GM06990 (cell line): ENCODE measurements around the gene SLC8B1.

Experiments used
- DNase-seq: peaks from one replicate; pipeline ENCODE4 v3.0.0-alpha.2; 2011; ENCODE audit not compliant: insufficient read length; ENCODE audit errors: extremely low read depth
- H3K27me3 ChIP-seq: replicated peaks from 2 replicates; pipeline ENCODE4 v1.6.0; 2011; ENCODE audit warnings: low read length; ENCODE audit not compliant: control insufficient read depth, insufficient read depth
- H3K36me3 ChIP-seq: 2 replicates; pipeline ENCODE4 v1.5.1; 2011; ENCODE audit warnings: low read length; ENCODE audit not compliant: control insufficient read depth, insufficient read depth
- H3K4me3 ChIP-seq: replicated peaks from 2 replicates; pipeline ENCODE4 v1.5.1; 2011; ENCODE audit warnings: low read depth, mild to moderate bottlenecking, control low read depth, low read length
- TF ChIP-seq, protein P1 (sequence below): IDR thresholded peaks from 2 replicates; pipeline ENCODE4 v1.5.1; 2011; ENCODE audit warnings: low read length, control low read depth, mild to moderate bottlenecking, inconsistent platforms; ENCODE audit not compliant: insufficient read depth, poor library complexity, severe bottlenecking

SLC8B1 gene

GRCh38 chr12:113341535-113341934, 6.6 kb upstream of the SLC8B1 start:
- TF ChIP-seq, protein P1, sequence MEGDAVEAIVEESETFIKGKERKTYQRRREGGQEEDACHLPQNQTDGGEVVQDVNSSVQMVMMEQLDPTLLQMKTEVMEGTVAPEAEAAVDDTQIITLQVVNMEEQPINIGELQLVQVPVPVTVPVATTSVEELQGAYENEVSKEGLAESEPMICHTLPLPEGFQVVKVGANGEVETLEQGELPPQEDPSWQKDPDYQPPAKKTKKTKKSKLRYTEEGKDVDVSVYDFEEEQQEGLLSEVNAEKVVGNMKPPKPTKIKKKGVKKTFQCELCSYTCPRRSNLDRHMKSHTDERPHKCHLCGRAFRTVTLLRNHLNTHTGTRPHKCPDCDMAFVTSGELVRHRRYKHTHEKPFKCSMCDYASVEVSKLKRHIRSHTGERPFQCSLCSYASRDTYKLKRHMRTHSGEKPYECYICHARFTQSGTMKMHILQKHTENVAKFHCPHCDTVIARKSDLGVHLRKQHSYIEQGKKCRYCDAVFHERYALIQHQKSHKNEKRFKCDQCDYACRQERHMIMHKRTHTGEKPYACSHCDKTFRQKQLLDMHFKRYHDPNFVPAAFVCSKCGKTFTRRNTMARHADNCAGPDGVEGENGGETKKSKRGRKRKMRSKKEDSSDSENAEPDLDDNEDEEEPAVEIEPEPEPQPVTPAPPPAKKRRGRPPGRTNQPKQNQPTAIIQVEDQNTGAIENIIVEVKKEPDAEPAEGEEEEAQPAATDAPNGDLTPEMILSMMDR, result no peak
- no peak for DNase-seq
- H3K4me3 ChIP-seq, result no peak overlapping the region
- H3K27me3 ChIP-seq, result no peaks in the 10 kb centered on the region
- H3K36me3 ChIP-seq, result no peaks in the 10 kb centered on the region

DNA sequence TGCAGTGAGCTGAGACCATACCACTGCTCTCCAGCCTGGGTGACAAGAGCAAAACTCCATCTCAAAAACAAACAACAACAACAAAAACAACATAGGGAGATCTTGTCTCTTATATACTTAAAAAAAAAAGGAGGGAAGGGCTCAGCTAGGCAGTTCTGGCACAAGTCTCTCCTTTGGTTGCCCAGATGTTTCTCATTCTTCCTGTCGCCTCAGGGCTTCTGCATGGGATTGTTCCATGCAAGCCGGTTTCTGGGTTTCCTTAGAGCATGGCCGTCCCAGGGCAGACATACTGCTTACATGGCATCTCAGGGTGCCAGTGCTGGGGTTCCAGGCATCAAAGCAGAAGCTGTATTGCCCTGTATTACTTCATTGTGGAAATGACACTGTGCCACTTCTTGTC, 5.2 kb upstream of the SLC8B1 start:
- Histone ChIP-seq H3K4me3 (no peak overlapping the region), H3K36me3 (no peaks in the 10 kb centered on the region), H3K27me3 (no peaks in the 10 kb centered on the region)
- no peak for DNase-seq
- TF ChIP-seq, protein P1, result no peak

DNA sequence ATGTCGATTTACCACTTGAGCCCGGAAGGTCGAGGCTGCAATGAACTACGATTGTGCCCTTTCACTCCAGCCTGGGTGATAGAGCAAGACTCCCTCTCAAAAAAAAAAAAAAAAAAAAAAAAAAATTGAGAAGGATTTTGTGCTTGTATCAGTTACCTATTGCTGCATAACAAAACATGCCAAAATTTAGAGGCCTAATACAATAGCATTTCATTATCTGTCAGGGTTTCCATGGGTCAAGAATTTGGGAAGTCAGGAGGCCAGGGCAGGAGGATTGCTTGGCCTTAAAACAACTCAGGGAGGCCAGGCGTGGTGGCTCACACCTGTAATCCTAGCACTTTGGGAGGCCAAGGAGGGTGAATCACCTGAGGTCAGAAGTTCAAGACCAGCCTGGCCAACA, 4.6 kb upstream of the SLC8B1 start:
- no peaks in the 10 kb centered on the region for H3K36me3 ChIP-seq
- TF ChIP-seq, protein P1, result no peak
- no peak overlapping the region for H3K4me3 ChIP-seq
- H3K27me3 ChIP-seq, result no peaks in the 10 kb centered on the region
- no peak for DNase-seq

GRCh38 chr12:113333877-113334785, 778 bp downstream of the SLC8B1 start:
- peak; percentile 22 for DNase-seq
- TF ChIP-seq, protein P1, result no peak
- Histone ChIP-seq H3K36me3 (no peaks in the 10 kb centered on the region), H3K4me3 (peak overlapping the region; percentile 66), H3K27me3 (no peaks in the 10 kb centered on the region)

DNA sequence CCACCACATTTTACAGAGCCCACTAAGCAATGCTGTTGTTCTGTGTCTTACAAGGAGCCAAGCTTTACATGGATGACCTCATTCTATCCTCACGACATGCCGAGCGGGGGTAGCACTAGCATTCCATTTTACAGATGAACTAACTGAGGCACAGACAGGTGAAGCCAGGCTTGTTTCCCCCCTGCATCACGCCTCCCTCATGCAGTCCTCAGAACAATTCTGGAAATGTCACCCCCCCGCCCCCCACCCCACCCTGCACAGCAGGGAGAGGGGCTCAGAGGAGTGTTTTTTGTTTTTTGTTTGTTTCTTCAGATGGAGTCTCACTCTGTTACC, 1.5 kb downstream of the SLC8B1 start:
- DNase-seq, result no peak
- TF ChIP-seq, protein P1, result no peak
- no peaks in the 10 kb centered on the region for H3K27me3 ChIP-seq
- no peak overlapping the region for H3K4me3 ChIP-seq
- no peaks in the 10 kb centered on the region for H3K36me3 ChIP-seq
